CD4-positive, alpha-beta T cell (primary cell): Measurements from ENCODE around the gene GMNN. TPM values are rescaled to one million over a fixed set of nuclear protein-coding genes. Genes with fewer than 3 reads are reported as not detected.

Experiments
- ATAC-seq: fragments of 200-7000 bp; cut with Tn5 transposase; one replicate; pipeline ENCODE4 v1.10.0; 2022; ENCODE audit warnings: mild to moderate bottlenecking; ENCODE audit not compliant: poor library complexity
- CTCF ChIA-PET: fragments of 350-600 bp; sonication (Branson Sonifier 250); formaldehyde crosslinking; loops from one replicate; lab custom pipeline; 2021; ENCODE audit warnings: antibody characterized with exemption, inconsistent platforms; lab: Charles Lee
- POLR2A ChIA-PET: fragments of 350-600 bp; sonication (Branson Sonifier 250); formaldehyde crosslinking; loops from one replicate; lab custom pipeline; 2021; ENCODE audit warnings: antibody characterized with exemption, inconsistent platforms; lab: Charles Lee
- DNase-seq, 14 experiments: peaks; one replicate each; pipeline ENCODE4 v3.0.0-alpha.2; 2013 to 2020; ENCODE audit warnings: mixed read lengths in 2 of 14
- H3K27ac ChIP-seq, 2 donors: one replicate each; pipeline versions ENCODE4 v1.5.1 to v1.7.0; 2013; ENCODE audit warnings: low read length in 2 of 2, low read depth in 1 of 2, mild to moderate bottlenecking in 1 of 2
- H3K27me3 ChIP-seq, 2 experiments: 1 replicate in 1 of 2; 2 replicates in 1 of 2; pipeline versions ENCODE4 v1.6.1 to v1.7.0; 2013; ENCODE audit warnings: low read length in 2 of 2, control low read depth in 1 of 2, mild to moderate bottlenecking in 1 of 2, moderate library complexity in 1 of 2; ENCODE audit not compliant: insufficient read depth in 2 of 2, control insufficient read depth in 1 of 2
- H3K36me3 ChIP-seq: one replicate; pipeline ENCODE4 v1.6.1; 2013; ENCODE audit warnings: low read length, control low read depth; ENCODE audit not compliant: insufficient read depth
- H3K4me1 ChIP-seq: one replicate; pipeline ENCODE4 v1.6.1; 2013; ENCODE audit warnings: low read length, control low read depth; ENCODE audit not compliant: insufficient read depth
- H3K4me3 ChIP-seq: one replicate; pipeline ENCODE4 v1.5.1; 2013; ENCODE audit warnings: mild to moderate bottlenecking, low read length, moderate library complexity
- H3K9me3 ChIP-seq, 2 experiments: 1 replicate in 1 of 2; 2 replicates in 1 of 2; pipeline versions ENCODE4 v1.6.1 to v1.7.0; 2013; ENCODE audit warnings: low read length in 2 of 2, mild to moderate bottlenecking in 2 of 2, control low read depth in 1 of 2, moderate library complexity in 1 of 2; ENCODE audit not compliant: control insufficient read depth in 1 of 2, insufficient read depth in 1 of 2
- H3K27ac Mint-ChIP-seq: one replicate; pipeline ENCODE4 v1.8.0; 2020; ENCODE audit warnings: mixed read lengths
- H3K27me3 Mint-ChIP-seq: one replicate; pipeline ENCODE4 v1.8.0; 2021; ENCODE audit warnings: mixed read lengths
- H3K36me3 Mint-ChIP-seq: one replicate; pipeline ENCODE4 v1.8.0; 2021; ENCODE audit warnings: low read depth, mixed read lengths
- H3K4me1 Mint-ChIP-seq: one replicate; pipeline ENCODE4 v1.8.0; 2021; ENCODE audit warnings: low read depth, mixed read lengths
- H3K4me3 Mint-ChIP-seq: one replicate; pipeline ENCODE4 v1.8.0; 2020; ENCODE audit warnings: mild to moderate bottlenecking, mixed read lengths
- H3K9me3 Mint-ChIP-seq: one replicate; pipeline ENCODE4 v1.8.0; 2020; ENCODE audit warnings: mixed read lengths
- CTCF ChIP-seq: fragments of 200-600 bp; IDR thresholded peaks from one replicate; pipeline ENCODE4 v1.8.0; 2022; ENCODE audit warnings: antibody characterized with exemption, mild to moderate bottlenecking
- intact Hi-C, 2 experiments: fragments of 100-400 bp; cut with DNase I in 1 of 2; cut with micrococcal nuclease in 1 of 2; formaldehyde crosslinking; loops; one replicate each; pipeline versions ENCODE4 v1.15.1 to v1.9.0; 2023 to 2025; cut with DNase I, micrococcal nuclease
- total RNA-seq, 174 experiments: library from RNA in 2 of 174; stranded (reverse) in 2 of 174; gene quantifications; one replicate each; pipeline ENCODE4 v1.2.3 and lab custom pipeline; 2021 to 2026

GMNN gene
- total RNA-seq, 2 experiments from 2014 or later: 10.1 to 10.5 TPM

GRCh38 chr6:24742216-24742738 is 32.5 kb upstream of the GMNN start:
- Histone ChIP-seq H3K36me3 (no peaks in the 10 kb centered on the region), H3K4me1 (no peaks in the 10 kb centered on the region), H3K9me3 (no peaks in the 10 kb centered on the region), H3K27ac (no peak overlapping the region), H3K4me3 (no peak overlapping the region), H3K27me3 (no peaks in the 10 kb centered on the region)
- Mint-ChIP-seq H3K27ac (no peak overlapping the region), H3K4me3 (no peak overlapping the region), H3K36me3 (no peaks in the 10 kb centered on the region), H3K9me3 (no peaks in the 10 kb centered on the region), H3K27me3 (no peaks in the 10 kb centered on the region), H3K4me1 (no peaks in the 10 kb centered on the region)
- ChIA-PET POLR2A (interaction anchor here (1.2 kb wide), 1 partner anchor 32 kb away, joined by 3 read pairs; the partner anchor contains the start of gene GMNN), CTCF (interaction anchor here (1.1 kb wide), 1 partner anchor 159 kb away, joined by 3 read pairs; no protein-coding TSS in a partner anchor)
- ATAC-seq (no peak), DNase-seq (no peak)
- no peak for TF ChIP-seq CTCF
- intact Hi-C loops: no loop called here

DNA sequence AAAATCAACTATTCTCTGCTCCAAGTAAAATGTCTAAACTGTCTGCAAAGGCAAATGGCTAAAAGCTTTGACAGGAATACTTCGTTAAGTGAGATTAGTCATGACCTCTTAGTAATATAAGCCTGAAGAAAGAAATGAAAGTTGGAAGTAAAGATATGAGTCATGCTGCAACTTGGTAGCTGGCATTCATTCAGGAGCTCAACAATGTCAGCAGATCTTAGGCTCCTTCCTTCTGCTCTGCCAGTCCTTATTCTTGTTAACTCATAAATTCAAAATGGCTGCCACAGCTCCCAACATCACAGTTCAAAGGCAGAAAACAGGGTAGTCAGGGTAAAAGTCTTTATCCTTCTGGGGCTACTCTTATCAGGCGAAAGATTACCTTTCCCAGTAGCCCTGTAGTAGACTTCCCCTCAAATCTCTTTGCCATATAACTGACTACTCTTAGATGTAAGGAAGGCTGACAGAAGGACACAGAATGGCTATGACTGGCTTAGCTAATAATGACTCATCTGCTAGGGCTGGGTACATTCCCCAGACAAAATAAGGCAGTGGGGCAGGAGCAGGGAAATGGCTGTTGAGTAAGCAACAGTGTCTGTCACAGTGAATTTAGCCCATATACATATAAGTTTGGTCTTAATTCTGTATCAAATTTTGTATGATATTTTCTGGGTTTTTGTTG is 31.3 kb upstream of the GMNN start:
- H3K9me3 Mint-ChIP-seq: no peaks in the 10 kb centered on the region
- intact Hi-C loops: no loop called here
- peak in 2 of 14 experiments; percentile 53 to 61 for DNase-seq
- TF ChIP-seq CTCF: no peak
- H3K36me3 Mint-ChIP-seq: no peaks in the 10 kb centered on the region
- Histone ChIP-seq H3K9me3 (no peaks in the 10 kb centered on the region), H3K27me3 (no peaks in the 10 kb centered on the region), H3K4me3 (no peak overlapping the region), H3K4me1 (no peaks in the 10 kb centered on the region), H3K36me3 (no peaks in the 10 kb centered on the region), H3K27ac (no peak overlapping the region)
- H3K27ac Mint-ChIP-seq: no peak overlapping the region
- no peaks in the 10 kb centered on the region for H3K4me1 Mint-ChIP-seq
- POLR2A ChIA-PET: interaction anchor here (0.9 to 1.2 kb wide), 2 partner anchors 31 to 80 kb away, joined by 3 read pairs; partner anchors contain the start of gene GMNN
- H3K4me3 Mint-ChIP-seq: no peak overlapping the region
- CTCF ChIA-PET: interaction anchor here (1.1 kb wide), 1 partner anchor 160 kb away, joined by 3 read pairs; no protein-coding TSS in a partner anchor
- peak; percentile 32 for ATAC-seq
- no peaks in the 10 kb centered on the region for H3K27me3 Mint-ChIP-seq

- ATAC-seq (no peak), DNase-seq (no peak)
- H3K4me1 Mint-ChIP-seq: no peaks in the 10 kb centered on the region
- no peak for TF ChIP-seq CTCF
- no peak overlapping the region for H3K27ac ChIP-seq
- no peaks in the 10 kb centered on the region for H3K36me3 ChIP-seq
- H3K9me3 ChIP-seq: no peaks in the 10 kb centered on the region
- POLR2A ChIA-PET: no interaction called here
- H3K4me3 Mint-ChIP-seq: no peak overlapping the region
- no peak overlapping the region for H3K27ac Mint-ChIP-seq
- H3K4me1 ChIP-seq: no peaks in the 10 kb centered on the region
- no peaks in the 10 kb centered on the region for H3K9me3 Mint-ChIP-seq
- H3K36me3 Mint-ChIP-seq: no peaks in the 10 kb centered on the region
- H3K27me3 ChIP-seq: no peaks in the 10 kb centered on the region
- CTCF ChIA-PET: no interaction called here
- no peak overlapping the region for H3K4me3 ChIP-seq
- no peaks in the 10 kb centered on the region for H3K27me3 Mint-ChIP-seq
- intact Hi-C loops: no loop called here
Measured at GRCh38 chr6:24743944-24744335, 30.8 kb upstream of the GMNN start.
